Epithelial cell of proximal tubule (primary cell): ENCODE measurements around the gene SETD5. TPM values are rescaled to one million over a fixed set of nuclear protein-coding genes. Genes with fewer than 3 reads are reported as not detected.

Experiments
- DNase-seq: peaks from one replicate; pipeline ENCODE4 v3.0.0-alpha.2; 2011; ENCODE audit warnings: low read depth
- H3K4me3 ChIP-seq: 2 replicates; pipeline ENCODE4 v1.5.1; 2011; ENCODE audit warnings: low read depth, mild to moderate bottlenecking, low read length
- CTCF ChIP-seq: conservative IDR thresholded peaks from 2 replicates; pipeline ENCODE4 v1.5.1; 2012; ENCODE audit warnings: low read depth, mild to moderate bottlenecking, low read length
- total RNA-seq: library from RNA; depleted of rRNA; stranded (reverse); fragments of >200 nt; gene quantifications from 2 replicates; pipeline ENCODE4 v1.2.3, GENCODE V29; 2015

Gene SETD5
- total RNA-seq, 1 donor from 2014 or later, result 41.1 TPM

GRCh38 chr3:9402410-9403228 is 5.2 kb downstream of the SETD5 start:
- no peak for DNase-seq
- H3K4me3 ChIP-seq, result peak overlapping the region; percentile 7
- no peak for TF ChIP-seq CTCF

GRCh38 chr3:9403463-9403862 is 6.0 kb downstream of the SETD5 start:
- no peak overlapping the region for H3K4me3 ChIP-seq
- no peak for TF ChIP-seq CTCF
- no peak for DNase-seq

- no peak overlapping the region for H3K4me3 ChIP-seq
- DNase-seq, result no peak
- TF ChIP-seq CTCF, result peak; percentile 32
Observed at GRCh38 chr3:9404680-9405079, 7.3 kb downstream of the SETD5 start.

GRCh38 chr3:9405756-9406155 is 8.3 kb downstream of the SETD5 start:
- no peak overlapping the region for H3K4me3 ChIP-seq
- TF ChIP-seq CTCF, result no peak
- DNase-seq, result peak; percentile 31

- TF ChIP-seq CTCF, result no peak
- H3K4me3 ChIP-seq, result no peak overlapping the region
- DNase-seq, result no peak
Observed at GRCh38 chr3:9406856-9407626, 9.6 kb downstream of the SETD5 start.

- no peak overlapping the region for H3K4me3 ChIP-seq
- TF ChIP-seq CTCF, result no peak
- DNase-seq, result no peak
Observed at GRCh38 chr3:9408061-9408460, 10.6 kb downstream of the SETD5 start.
